Measurements from ENCODE around the gene CDPF1.

The CDPF1 gene

GRCh38 chr22:46294784-46295183 lies 44.7 kb upstream of the CDPF1 start:
- DNase-seq: no peak
- peaks cover 30% of the 10 kb centered on the region for H3K36me3 ChIP-seq
- H3K27ac ChIP-seq: no peak overlapping the region
- no peaks in the 10 kb centered on the region for H3K27me3 ChIP-seq (ENCODE audit: insufficient read depth, low read depth, severe bottlenecking)
- TF ChIP-seq CTCF (IDR thresholded peaks at IDR 0.05; ENCODE audit: low read depth, low read length): no peak
- no peaks in the 10 kb centered on the region for H3K9me3 ChIP-seq (ENCODE audit: severe bottlenecking)
- H3K4me3 ChIP-seq (ENCODE audit: low read depth, low read length): no peak overlapping the region

GRCh38 chr22:46293577-46294260 lies 43.6 kb upstream of the CDPF1 start:
- H3K36me3 ChIP-seq: peaks cover 22% of the 10 kb centered on the region
- no peaks in the 10 kb centered on the region for H3K9me3 ChIP-seq (ENCODE audit: severe bottlenecking)
- TF ChIP-seq CTCF (IDR thresholded peaks at IDR 0.05; ENCODE audit: low read depth, low read length): no peak
- H3K27me3 ChIP-seq (ENCODE audit: insufficient read depth, low read depth, severe bottlenecking): no peaks in the 10 kb centered on the region
- no peak overlapping the region for H3K27ac ChIP-seq
- no peak for DNase-seq
- no peak overlapping the region for H3K4me3 ChIP-seq (ENCODE audit: low read depth, low read length)

GRCh38 chr22:46292732-46293131 lies 42.6 kb upstream of the CDPF1 start:
- no peak overlapping the region for H3K4me3 ChIP-seq (ENCODE audit: low read depth, low read length)
- H3K36me3 ChIP-seq: peaks cover 13% of the 10 kb centered on the region
- no peak overlapping the region for H3K27ac ChIP-seq
- H3K27me3 ChIP-seq (ENCODE audit: insufficient read depth, low read depth, severe bottlenecking): no peaks in the 10 kb centered on the region
- DNase-seq: no peak
- TF ChIP-seq CTCF (IDR thresholded peaks at IDR 0.05; ENCODE audit: low read depth, low read length): no peak
- no peaks in the 10 kb centered on the region for H3K9me3 ChIP-seq (ENCODE audit: severe bottlenecking)

GRCh38 chr22:46292173-46292572 lies 42.1 kb upstream of the CDPF1 start:
- Histone ChIP-seq H3K36me3 (peaks cover 10% of the 10 kb centered on the region), H3K27ac (no peak overlapping the region), H3K9me3 (ENCODE audit: severe bottlenecking) (no peaks in the 10 kb centered on the region), H3K4me3 (ENCODE audit: low read depth, low read length) (no peak overlapping the region), H3K27me3 (ENCODE audit: insufficient read depth, low read depth, severe bottlenecking) (no peaks in the 10 kb centered on the region)
- TF ChIP-seq CTCF (IDR thresholded peaks at IDR 0.05; ENCODE audit: low read depth, low read length): no peak
- no peak for DNase-seq

GRCh38 chr22:46290843-46291785 lies 41.0 kb upstream of the CDPF1 start:
- no peak for DNase-seq
- no peaks in the 10 kb centered on the region for H3K27me3 ChIP-seq (ENCODE audit: insufficient read depth, low read depth, severe bottlenecking)
- no peak for TF ChIP-seq CTCF (IDR thresholded peaks at IDR 0.05; ENCODE audit: low read depth, low read length)
- H3K36me3 ChIP-seq: peaks cover 10% of the 10 kb centered on the region
- H3K27ac ChIP-seq: no peak overlapping the region
- no peaks in the 10 kb centered on the region for H3K9me3 ChIP-seq (ENCODE audit: severe bottlenecking)
- H3K4me3 ChIP-seq (ENCODE audit: low read depth, low read length): no peak overlapping the region
